ENCODE results near the gene PCGF2. TPM values are rescaled to one million over a fixed set of nuclear protein-coding genes. Genes with fewer than 3 reads are reported as not detected.

Gene PCGF2
- total and polyA plus RNA-seq, 9 of the 15 experiments (the other 6 are each of a cell fraction or from before 2014, with no cell fraction given), result 1.3 to 33.4 (median 7.0) TPM

- TF ChIP-seq ZBTB40 (IDR thresholded peaks at IDR 0.05), result no peak
- no peak for TF ChIP-seq ZBTB40 (CRISPR knock-in tag; IDR thresholded peaks at IDR 0.05)
- no peak for TF ChIP-seq ZNF282 (CRISPR knock-in tag; IDR thresholded peaks at IDR 0.05)
- TF ChIP-seq RFX7 (CRISPR knock-in tag; IDR thresholded peaks at IDR 0.05), result no peak
- TF ChIP-seq GATAD2B (IDR thresholded peaks at IDR 0.05; ENCODE audit: borderline replicate concordance), result no peak
- no peak for TF ChIP-seq ZNF212 (CRISPR knock-in tag; IDR thresholded peaks at IDR 0.05)
- no peak for TF ChIP-seq CREB3 (tag; conservative IDR thresholded peaks at IDR 0.05; ENCODE audit: low read depth)
- no peak for TF ChIP-seq MCM2 (IDR thresholded peaks at IDR 0.05; ENCODE audit: low read depth)
- TF ChIP-seq MAFG (tag; conservative IDR thresholded peaks at IDR 0.05), result peak; percentile 42
- TF ChIP-seq EP300 (IDR thresholded peaks at IDR 0.05; ENCODE audit: low read length), result no peak
- TF ChIP-seq SUPT5H (IDR thresholded peaks at IDR 0.05), result no peak
- no peak for TF ChIP-seq ZNF23 (CRISPR knock-in tag; IDR thresholded peaks at IDR 0.05)
- no peak for TF ChIP-seq TAF7 (tag; IDR thresholded peaks at IDR 0.05)
- no peak; a peak in 1 of 4 replicates for TF ChIP-seq HDAC1 (IDR thresholded peaks at IDR 0.05)
- TF ChIP-seq PRMT5 (CRISPR knock-in tag; IDR thresholded peaks at IDR 0.05), result no peak
- TF ChIP-seq BHLHE40 (IDR thresholded peaks at IDR 0.05; ENCODE audit: low read length), result peak; percentile 4; the same call in 1 of the 2 replicates
- no peak for TF ChIP-seq DEAF1 (CRISPR knock-in tag; IDR thresholded peaks at IDR 0.05)
- TF ChIP-seq LCOR (CRISPR knock-in tag; IDR thresholded peaks at IDR 0.05), result no peak
- TF ChIP-seq BRD9 (IDR thresholded peaks at IDR 0.05; ENCODE audit: low read depth, partially characterized antibody), result no peak
Observed at GRCh38 chr17:38701504-38702165, 46.5 kb downstream of the PCGF2 start (continued).

Measured in K562 (cell line).